Cerebellar nuclear complex (tissue), 1 donor: Measurements from ENCODE around the gene GPR153.
"Not testable (repeated sequence)": the region's sequence is repeated elsewhere in the genome, so short reads cannot be mapped to it uniquely, and the experiment has no call there.

Experiments used
- DNase-seq, 2 experiments: peaks; one replicate each; lab custom pipeline; 2025; lab: John Stamatoyannopoulos, UW

Gene GPR153

DNA sequence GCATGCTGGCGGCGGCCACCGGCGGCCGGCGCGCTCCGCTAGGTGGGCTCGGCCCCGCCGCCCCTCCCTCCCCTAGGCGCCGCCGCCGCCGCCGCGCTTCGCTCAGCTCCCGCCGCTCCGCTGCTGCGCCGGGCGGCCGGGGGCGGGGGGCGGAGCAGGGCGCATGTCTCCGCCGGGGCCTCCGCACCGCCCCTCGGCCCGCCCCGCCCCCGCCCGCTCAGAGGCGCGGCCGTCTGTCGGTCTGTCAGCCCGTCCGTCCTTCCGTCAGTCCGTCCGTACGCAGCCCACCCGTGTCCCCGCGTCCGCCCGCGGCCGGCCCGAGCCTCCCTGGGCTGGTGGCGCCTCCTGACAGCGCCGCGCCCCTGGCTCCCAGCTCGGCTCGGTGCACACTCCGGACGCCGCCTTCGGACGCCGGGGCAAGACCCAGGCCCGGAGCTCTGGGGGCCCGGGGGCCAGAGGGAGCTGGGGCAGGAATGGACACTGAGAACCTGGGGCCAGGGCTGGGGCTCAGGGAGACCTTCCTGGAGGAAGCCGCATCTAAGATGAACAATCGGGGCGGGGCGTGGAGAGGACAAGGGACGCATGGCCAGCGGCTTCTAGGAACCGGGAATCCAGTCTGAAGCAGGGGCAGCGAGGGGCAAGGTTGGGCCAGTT lies at the start of gene GPR153:
Gene GPR153, minus strand, starts transcription at position 138 of the 654 bp plus-strand sequence. CDS start 6,193 bp downstream, outside the sequence.
- no peak for DNase-seq

DNA sequence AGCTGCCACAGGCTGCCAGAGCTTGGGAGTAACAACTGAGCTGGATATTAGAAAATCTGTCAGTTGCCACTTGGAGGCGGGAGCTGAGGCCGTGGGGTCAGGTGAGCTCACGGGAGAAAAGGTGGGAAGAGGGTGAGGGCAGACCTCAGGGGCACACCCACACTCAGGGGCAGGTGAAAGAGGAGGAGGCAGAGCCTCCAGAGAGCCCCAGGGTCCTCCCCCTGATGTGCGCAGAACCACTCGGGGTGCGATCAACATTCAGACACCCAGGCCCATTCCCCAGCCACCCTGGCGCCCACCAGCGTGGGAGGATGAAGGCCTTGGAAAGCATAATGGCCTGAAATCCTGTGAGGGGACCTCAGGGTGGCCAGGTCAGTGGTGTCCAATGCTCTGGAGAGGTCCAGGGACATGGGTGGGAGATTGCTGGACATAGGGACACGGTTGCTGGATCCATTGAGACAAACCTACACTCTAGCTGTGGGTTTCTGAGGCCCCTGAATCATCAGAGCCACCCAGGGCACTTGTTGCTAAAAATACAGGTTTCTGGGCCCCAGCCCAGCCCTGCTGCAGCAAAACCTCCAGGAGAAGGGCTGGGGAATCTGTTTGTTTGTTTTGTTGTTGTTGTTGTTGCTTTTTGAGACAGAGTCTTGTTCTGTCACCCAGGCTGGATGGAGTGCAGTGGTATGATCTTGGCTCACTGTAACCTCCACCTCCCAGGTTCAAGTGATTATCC lies 49.4 kb upstream of the GPR153 start:
- DNase-seq: no peak

DNA sequence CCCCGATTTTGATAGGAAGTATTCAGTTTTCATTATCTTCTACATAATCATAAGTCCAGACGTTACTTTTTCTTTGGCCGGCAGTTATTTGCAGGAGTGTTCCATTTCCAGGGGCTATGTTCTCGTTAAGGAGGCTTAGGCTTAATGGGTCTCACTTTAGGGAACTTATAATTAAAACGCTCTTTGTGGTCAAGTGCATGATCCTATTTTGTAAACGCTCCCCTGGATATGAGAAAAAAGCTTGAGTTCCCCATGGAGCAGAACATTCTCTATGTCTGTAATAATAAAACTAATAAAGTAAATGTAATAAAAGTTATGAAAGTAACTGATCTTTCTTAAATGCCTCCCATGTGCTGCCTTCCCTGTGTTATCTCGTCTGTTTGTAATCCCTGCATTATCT lies 48.7 kb upstream of the GPR153 start:
- DNase-seq: no peak

DNA sequence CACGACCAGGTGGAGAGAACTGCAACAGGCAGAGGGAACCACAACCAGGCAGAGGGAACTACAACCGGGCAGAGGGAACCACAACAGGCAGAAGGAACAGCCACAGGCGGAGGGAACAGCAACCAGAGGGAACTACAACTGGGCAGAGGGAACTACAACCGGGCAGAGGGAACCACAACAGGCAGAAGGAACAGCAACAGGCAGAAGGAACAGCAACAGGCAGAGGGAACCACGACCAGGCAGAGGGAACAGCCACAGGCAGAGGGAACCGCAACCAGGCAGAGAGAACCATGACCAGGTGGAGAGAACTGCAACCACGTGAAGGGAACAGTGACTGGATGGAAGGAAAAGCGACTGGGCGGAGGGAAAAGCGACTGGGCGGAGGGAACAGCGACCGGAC lies 47.6 kb upstream of the GPR153 start:
- DNase-seq: no peak

DNA sequence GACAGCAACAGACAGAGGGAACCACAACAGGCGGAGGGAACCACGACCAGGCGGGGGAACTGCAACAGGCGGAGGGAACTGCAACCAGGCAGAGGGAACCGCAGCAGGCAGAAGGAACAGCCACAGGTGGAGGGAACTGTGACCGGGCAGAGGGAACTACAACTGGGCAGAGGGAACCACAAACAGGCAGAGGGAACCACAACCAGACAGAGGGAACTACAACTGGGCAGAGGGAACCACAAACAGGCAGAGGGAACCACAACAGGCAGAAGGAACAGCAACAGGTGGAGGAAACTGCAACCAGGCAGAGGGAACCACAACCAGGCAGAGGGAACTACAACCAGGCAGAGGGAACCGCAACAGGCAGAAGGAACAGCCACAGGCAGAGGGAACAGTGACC lies 46.8 kb upstream of the GPR153 start:
- not testable (repeated sequence) for DNase-seq

DNA sequence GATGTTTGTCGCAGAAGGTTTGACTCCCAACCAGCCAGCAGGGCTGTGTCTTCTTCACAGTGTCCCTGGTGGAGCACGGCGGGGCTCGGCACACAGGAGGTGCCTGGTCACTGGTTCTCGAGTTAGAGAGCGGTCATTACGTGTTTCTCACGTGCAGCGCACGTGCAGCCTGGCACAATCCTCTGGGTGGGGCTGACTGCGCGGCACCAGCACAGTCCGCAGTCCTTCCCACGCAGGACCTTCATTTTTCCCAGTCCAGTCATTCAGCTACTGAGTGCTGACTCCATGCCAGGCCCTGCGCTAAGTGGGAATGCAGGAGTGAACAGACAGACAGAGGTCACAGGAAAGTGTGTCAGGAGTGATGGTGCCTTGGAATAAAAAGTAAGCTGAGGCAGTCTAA lies 46.2 kb upstream of the GPR153 start:
- DNase-seq: no peak

DNA sequence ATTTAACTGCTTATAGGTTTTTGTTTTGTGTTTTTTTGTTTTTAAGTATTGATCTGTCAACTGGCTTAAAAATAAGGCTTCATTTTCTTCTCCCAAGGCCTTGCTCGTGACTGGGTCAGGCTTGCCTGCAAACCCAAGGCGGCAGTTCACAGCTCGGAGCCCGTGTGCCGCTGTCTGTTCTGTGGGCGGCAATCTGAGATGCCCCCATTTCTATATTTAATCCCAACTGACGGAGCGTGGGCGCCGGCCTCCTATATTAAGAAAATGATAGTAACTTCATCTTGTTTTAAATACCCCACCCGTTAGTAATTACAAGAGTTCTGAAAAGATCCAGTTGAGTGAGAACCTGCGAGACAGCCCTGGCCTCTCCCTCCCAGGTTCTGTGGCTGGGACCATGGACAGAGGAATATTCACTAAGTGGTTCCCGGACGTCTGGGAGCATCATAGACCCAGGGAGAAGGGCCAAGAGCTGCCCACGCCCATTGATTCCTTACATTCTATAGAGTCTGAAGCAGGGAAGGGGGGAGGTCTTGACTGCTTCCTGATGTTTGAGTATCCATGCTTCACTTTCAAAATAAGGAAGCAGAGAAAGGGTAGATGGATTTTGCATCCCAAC lies 42.6 kb upstream of the GPR153 start:
- DNase-seq: no peak

DNA sequence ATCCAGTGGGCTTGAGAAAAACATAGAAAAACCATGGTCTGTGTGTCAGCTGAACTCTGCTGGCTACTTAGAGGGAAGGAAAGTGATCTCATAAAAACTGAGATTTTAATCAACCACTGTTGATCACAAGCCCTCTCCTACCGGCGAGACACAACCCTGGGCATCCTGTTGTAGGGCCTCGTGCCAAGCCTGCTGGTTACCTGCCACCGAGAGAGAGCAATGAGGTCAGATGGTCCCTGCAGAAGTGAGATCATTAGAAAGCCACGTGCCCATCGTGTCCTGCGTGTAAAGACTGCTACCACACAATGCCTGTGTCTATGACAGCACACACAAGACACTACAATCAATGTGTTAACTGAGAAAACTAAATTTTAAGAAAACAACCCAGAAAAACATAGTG lies 41.7 kb upstream of the GPR153 start:
- DNase-seq: peak in 1 of 2 experiments; percentile 57

DNA sequence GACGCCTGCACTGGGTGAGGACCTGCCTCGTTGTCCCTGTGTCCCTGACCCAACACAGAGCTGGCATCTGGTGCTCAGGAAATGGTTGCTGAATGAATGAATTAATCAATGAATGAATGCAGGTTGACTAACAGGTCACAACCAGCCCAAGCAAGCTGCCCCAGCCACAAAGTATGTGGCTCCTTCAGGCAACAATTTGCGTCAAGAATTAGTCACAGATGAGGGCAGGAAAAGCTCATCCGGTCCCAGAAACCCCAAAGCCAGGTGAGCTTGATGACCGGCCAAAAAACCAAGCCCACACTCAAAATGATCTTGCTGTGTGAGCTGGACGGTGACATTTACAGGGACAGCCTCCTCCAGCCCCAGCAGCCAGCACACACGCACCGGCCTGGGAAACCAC lies 40.6 kb upstream of the GPR153 start:
- no peak for DNase-seq

DNA sequence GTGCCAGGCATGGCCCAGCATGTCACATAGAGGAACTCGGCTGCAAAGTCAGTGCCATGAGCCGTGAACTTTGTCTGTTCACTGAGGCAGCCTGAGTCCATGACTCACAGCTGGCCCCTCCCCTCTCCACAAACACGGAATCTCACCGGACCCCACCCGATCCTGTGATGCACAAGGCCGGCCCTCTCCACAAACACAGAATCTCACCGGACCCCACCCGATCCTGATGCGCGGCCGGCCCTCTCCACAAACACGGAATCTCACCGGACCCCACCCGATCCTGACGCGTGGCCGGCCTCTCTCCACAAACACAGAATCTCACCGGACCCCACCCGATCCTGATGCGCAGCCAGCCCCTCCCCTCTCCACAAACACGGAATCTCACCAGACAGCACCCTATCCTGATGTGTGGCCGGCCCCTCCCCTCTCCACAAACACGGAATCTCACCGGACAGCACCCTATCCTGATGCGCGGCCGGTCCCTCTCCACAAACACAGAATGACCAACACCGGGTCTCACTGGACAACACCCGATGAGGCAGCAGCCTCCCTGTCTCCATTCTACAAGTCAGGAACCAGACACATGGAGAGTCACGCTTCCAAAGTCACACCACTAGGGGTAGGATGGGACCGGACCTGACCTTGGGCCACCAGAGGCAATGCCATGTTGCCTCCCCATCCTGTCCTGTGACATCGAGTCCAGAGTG lies 39.6 kb upstream of the GPR153 start:
- DNase-seq: no peak

DNA sequence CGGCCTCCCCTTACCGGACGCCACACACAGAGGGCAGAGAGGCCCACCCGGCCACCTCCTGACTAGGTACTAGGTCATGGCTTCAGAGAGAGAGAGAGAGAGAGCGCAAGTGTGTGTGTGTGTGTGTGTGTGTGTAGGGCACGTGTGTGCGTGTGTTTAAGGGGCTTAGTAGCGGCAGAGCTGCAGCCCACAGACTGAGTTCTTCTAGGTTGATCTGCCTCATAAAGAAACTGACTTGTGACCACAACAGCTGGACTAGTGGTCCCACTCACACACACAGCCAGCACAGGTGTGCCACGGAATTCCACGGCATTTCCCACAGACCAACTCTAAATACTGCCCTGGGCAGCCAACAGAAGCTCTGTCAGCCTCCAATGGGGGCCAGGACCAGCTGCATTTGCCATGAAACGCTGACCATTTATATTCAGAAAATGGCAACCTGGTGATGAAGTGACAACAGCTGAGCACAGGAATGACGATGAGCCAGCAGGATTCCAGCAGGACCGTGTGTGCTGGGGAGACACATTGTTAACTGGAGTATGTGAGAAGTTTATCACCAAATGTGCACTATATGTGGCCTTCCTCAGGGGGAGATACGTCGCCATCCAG lies 38.8 kb upstream of the GPR153 start:
- no peak for DNase-seq

DNA sequence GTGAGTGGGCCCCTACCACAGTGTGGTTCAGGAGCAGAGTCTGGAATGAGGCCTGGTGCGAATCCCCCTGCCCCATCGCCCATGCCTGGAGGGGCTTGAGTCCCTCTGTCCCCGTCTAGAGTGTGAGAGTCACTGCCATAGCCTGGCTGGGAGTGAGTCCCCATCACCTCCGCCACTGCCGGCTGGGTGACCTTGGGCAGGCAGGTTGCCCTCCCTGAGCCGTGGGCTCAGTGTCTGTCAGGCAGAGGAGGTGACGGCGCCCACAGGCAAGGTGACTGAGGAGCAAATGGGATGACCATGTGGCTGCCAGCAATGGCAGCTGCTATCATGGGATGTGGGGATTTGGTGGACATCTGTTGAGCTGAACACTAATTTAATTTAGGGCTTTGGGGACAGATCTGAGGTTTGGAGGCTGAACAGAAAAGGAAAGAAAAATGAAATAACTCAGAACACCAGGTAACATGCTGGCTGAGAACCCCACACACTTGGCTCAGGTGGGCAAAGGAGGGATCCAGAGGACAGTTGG lies 38.1 kb upstream of the GPR153 start:
- DNase-seq: no peak

DNA sequence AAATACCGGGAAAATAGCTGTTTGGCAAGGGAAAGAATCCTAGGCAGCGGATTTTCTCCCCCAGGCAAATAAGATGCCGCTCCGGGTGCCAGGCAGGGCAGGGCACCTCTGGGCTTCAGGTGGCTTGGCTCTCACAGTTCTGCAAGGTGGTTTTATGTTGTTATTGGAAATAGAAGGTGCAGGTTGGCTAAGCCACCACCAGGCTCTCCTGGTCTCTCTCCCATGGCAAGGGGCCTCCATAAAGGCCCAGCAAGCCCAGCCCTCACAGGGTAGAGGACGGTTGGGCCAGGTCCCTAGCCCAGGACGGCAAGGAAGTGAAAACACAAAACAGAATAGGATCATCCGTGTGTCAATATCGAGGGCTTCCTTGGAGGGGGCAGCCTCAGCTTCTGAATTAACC lies 37.6 kb upstream of the GPR153 start:
- DNase-seq: no peak

DNA sequence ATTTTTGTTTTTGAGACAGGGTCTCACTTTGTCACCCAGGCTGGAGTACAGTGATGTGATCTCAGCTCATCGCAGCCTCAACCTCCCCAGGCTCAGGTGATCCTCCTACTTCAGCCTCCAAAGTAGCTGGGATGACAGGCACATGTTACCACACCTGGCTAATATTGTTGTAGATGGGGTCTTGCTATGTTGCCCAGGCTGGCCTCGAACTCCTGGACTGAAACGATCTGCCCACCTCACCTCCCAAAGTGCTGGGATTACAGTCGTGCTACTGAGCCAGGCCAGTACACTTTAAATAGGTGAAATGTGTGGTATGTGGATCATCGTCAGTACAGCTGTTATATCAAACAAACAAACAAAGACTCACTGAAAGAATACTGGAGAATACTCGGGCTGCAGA lies 35.0 kb upstream of the GPR153 start:
- DNase-seq: no peak

DNA sequence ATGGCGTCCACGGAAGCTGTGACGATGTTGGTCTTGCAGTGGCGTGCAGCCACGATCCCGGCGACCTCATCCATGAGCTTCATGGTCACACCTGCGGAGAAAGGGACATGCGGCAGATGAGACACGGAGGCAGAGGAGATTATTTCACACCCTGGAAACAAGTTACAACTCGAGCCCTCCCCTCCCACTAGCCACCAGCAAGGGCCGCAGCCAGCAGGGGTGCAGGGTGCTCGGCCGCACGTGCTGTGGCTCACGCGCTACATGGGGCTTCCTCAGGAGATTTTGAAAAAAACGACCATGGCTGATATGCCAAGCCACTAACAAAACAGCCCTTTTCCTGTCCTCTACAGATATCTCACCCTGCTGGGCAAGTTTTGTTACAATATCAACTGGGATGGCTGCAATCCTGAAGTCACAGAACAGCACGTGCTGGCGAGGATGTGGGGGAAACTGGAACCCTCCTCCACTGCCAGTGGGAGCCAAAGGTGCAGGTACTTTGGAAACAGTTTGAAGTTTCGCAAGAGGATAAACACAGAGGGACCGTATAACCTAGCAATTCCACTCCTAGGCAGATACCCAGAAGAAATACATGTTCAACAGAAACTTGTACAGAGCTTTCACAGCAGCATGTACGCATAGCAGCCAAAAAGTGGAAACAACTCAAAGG lies 34.1 kb upstream of the GPR153 start:
- no peak for DNase-seq

DNA sequence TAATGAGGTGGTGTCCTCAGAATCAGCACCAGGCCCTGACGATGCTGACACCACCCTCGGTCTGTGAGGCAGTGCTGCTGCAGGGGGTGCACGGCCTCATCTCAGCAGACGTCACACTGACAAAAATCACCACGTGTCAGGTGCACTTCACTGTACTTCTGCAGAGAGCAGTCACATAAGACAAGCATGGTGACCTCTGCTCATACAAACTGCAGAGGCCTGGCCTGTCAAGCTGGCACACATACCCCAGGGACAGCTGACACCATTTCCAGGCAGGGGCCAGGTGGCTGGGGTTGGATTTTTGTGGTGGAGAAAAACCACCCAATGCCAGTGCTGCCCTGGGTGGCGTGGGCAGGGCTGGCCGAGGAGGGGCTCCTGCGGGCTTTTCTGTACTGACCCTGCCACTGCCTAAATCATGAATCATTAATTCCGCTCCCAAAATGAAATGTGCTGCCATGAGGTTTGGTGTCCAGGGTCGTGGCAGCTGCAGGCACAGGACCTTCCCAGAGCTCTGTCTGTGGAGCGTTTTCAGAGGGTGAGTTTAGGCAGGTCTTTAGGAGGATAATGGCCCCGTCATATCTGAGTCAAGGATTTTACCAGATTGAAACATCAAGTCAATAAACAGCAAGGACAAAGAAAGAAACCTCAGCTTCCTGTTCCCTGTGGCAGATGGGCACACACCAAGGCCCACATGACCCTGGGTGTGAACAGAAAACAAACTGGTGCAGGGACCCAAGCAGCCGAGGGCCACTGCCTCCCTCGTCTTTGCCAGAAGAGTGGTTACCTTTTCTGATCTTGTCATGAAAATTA lies 33.4 kb upstream of the GPR153 start:
- DNase-seq: no peak

DNA sequence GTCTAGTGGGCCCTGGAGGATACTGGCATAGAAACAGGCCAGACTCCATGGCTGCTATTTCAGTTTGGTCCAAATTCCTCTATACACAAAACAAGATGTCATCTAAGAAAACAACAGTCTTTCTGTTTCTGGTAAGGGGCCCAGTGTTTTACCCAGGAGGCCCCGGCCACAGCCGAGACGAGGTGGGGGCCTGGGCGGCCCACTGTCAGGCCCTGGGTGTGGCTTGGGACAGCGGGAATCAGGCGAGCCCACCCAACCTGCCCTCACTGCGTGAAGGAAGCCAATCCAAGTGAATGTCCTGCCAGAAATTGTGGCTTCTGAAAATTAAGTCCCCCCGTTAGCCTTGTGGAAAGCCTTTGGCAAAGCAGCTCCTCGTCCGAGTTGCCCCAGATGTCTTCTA lies 31.2 kb upstream of the GPR153 start:
- no peak for DNase-seq

DNA sequence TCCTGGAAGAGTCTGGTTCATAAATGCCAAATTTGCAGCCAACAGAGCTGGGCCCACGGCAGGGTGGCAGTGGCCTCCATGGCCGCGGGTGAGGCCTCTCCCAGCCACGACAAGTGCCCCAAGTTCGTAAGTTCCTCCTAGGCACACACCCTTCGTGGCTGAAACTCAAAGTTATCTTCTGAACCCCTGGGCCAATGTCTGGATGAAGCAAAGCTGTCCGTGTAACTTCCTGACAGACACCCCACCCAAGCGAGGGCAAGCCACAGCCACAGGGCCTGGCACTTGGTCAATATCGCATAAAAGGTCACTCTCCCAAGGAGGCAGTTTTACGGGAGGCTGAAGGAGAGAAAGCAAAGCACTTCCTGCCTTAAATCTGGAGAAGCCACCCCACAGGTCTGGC lies 27.8 kb upstream of the GPR153 start:
- DNase-seq: no peak

DNA sequence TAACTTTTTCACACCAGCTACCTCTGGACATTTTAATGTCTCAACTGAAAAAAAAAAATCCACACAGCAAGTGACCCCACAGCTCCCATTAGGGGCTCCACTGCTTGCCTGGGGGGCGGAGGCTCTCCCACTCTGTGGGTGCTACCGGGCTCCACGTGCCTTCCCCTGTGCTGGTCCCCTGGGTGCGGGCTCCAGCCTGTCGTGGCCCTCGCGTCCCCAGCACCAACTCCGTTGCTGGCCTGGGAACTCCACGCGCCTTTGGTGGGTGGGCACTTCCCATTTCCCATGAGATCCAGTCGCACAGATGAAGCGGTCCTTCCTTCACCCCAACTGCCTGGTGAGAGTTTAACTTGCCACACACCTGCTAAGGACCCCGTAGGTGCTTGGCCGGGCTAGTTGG lies 27.1 kb upstream of the GPR153 start:
- DNase-seq: no peak

DNA sequence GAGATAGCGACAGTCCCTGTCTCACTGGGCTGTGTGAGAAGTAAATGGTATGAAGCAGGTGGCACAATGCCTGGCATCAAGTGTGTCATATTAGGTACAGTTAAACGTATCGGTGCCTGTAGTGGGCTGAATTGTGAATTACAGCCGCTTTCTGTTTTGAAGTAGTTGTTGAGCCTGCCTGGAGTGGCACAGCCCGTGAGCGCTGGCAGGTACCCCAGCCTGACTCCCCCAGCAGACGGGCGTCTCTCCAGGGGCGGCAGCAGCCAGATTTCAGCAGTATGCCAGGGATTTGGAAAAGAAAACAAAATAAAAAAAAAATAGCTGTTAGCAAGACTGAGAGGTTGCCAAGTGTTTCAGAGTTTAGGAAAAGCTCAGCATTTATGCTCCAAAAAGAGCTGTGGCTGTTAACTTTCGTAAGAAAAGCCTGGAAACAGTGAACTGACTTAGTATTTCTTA lies 26.6 kb upstream of the GPR153 start:
- DNase-seq: no peak

DNA sequence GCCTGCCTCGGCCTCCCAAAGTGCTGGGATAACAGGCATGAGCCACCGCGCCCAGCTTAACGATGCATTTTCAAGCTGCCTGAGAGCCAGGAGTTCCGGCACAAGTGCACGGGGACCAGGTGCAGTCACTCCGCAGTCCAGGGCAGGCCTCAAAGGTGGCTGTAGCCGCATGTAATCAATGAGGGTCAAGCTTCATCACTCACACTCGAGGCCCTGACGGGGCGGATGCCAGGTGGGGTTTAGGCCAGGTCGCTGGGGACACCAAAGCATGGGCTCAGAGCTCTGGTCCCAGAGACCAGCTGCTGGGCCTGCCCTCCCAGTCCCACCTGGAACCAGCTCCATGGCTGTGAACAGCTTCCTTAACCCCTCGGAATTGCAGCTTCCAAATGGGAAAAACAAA lies 26.1 kb upstream of the GPR153 start:
- DNase-seq: no peak
